Measurements from ENCODE around the gene COA1.
"Not testable (repeated sequence)": the region's sequence is repeated elsewhere in the genome, so short reads cannot be mapped to it uniquely, and the experiment has no call there.

GRCh38 chr7:43734575-43735332, 5.4 kb upstream of the COA1 start:
- TF ChIP-seq, protein P1, sequence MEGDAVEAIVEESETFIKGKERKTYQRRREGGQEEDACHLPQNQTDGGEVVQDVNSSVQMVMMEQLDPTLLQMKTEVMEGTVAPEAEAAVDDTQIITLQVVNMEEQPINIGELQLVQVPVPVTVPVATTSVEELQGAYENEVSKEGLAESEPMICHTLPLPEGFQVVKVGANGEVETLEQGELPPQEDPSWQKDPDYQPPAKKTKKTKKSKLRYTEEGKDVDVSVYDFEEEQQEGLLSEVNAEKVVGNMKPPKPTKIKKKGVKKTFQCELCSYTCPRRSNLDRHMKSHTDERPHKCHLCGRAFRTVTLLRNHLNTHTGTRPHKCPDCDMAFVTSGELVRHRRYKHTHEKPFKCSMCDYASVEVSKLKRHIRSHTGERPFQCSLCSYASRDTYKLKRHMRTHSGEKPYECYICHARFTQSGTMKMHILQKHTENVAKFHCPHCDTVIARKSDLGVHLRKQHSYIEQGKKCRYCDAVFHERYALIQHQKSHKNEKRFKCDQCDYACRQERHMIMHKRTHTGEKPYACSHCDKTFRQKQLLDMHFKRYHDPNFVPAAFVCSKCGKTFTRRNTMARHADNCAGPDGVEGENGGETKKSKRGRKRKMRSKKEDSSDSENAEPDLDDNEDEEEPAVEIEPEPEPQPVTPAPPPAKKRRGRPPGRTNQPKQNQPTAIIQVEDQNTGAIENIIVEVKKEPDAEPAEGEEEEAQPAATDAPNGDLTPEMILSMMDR (IDR thresholded peaks at IDR 0.05; ENCODE audit: low read length): not testable (repeated sequence)
- not testable (repeated sequence) for TF ChIP-seq EZH2 (optimal IDR thresholded peaks at IDR 0.05; ENCODE audit: low read depth, low read length)
